B cell (primary cell): ENCODE measurements around the gene FYN. TPM values are rescaled to one million over a fixed set of nuclear protein-coding genes. Genes with fewer than 3 reads are reported as not detected.

ENCODE experiments used
- ATAC-seq: fragments of 200-7000 bp; cut with Tn5 transposase; one replicate; pipeline ENCODE4 v1.10.0; 2021; ENCODE audit warnings: low read depth, mild to moderate bottlenecking, moderate number of reproducible peaks, moderate library complexity
- CTCF ChIA-PET: fragments of 350-600 bp; sonication (Branson Sonifier 250); formaldehyde crosslinking; loops from one replicate; lab custom pipeline; 2021; ENCODE audit warnings: antibody characterized with exemption, inconsistent platforms; lab: Charles Lee
- POLR2A ChIA-PET: fragments of 350-600 bp; sonication (Branson Sonifier 250); formaldehyde crosslinking; loops from one replicate; lab custom pipeline; 2021; ENCODE audit warnings: antibody characterized with exemption; lab: Charles Lee
- DNase-seq: peaks from one replicate; pipeline ENCODE4 v3.0.0; 2013
- H2AFZ ChIP-seq: 2 replicates; pipeline ENCODE4 v1.6.1; 2012; ENCODE audit warnings: mild to moderate bottlenecking, low read depth, low read length; ENCODE audit not compliant: insufficient read depth, poor library complexity, severe bottlenecking
- H3K27ac ChIP-seq, 2 donors: 1 replicate in 1 of 2; 2 replicates in 1 of 2; pipeline ENCODE4 v1.5.1; 2012 to 2013; ENCODE audit warnings: low read length in 2 of 2, mild to moderate bottlenecking in 2 of 2, moderate library complexity in 1 of 2
- H3K27me3 ChIP-seq, 4 experiments: fragments of 200-600 bp in 1 of 4; sonication (generic) in 1 of 4; replicated peaks in 1 of 4; 1 replicate in 2 of 4; 2 replicates in 2 of 4; pipeline versions ENCODE4 v1.6.1 to v1.7.0; 2013 to 2016; ENCODE audit warnings: low read length in 3 of 4, mild to moderate bottlenecking in 2 of 4, mixed read lengths in 1 of 4, moderate library complexity in 1 of 4; ENCODE audit not compliant: insufficient read depth in 4 of 4, control insufficient read depth in 3 of 4; ENCODE audit errors: control extremely low read depth in 1 of 4
- H3K36me3 ChIP-seq, 2 experiments: replicated peaks in 1 of 2; 1 replicate in 1 of 2; 2 replicates in 1 of 2; pipeline versions ENCODE4 v1.6.1 to v1.7.1; 2013; ENCODE audit warnings: low read length in 1 of 2; ENCODE audit not compliant: insufficient read depth in 2 of 2, control insufficient read depth in 1 of 2; ENCODE audit errors: control extremely low read depth in 1 of 2, extremely low read depth in 1 of 2
- H3K4me1 ChIP-seq, 2 donors: fragments of 200-600 bp in 1 of 2; sonication (generic) in 1 of 2; 1 replicate in 1 of 2; 2 replicates in 1 of 2; pipeline versions ENCODE4 v1.5.1 to v1.6.1; 2013 to 2017; ENCODE audit warnings: low read length in 2 of 2; ENCODE audit not compliant: control insufficient read depth in 2 of 2, insufficient read depth in 2 of 2
- H3K4me2 ChIP-seq: replicated peaks from 2 replicates; pipeline ENCODE3; 2012; ENCODE audit warnings: mild to moderate bottlenecking, low read depth, low read length; ENCODE audit not compliant: poor library complexity, severe bottlenecking
- H3K4me3 ChIP-seq, 5 experiments: fragments of 200-600 bp in 1 of 5; sonication (generic) in 1 of 5; 1 replicate in 3 of 5; 2 replicates in 2 of 5; pipeline versions ENCODE4 v1.5.1 to v1.7.0; 2011 to 2016; ENCODE audit warnings: low read length in 4 of 5, mild to moderate bottlenecking in 4 of 5, low read depth in 2 of 5, control low read depth in 1 of 5, moderate library complexity in 1 of 5; ENCODE audit not compliant: insufficient read depth in 1 of 5; ENCODE audit errors: control extremely low read depth in 1 of 5, extremely low read depth in 1 of 5
- H3K79me2 ChIP-seq: fragments of 200-600 bp; sonication (generic); one replicate; pipeline ENCODE4 v1.6.0; 2016; ENCODE audit warnings: low read length; ENCODE audit not compliant: control insufficient read depth, insufficient read depth
- H3K9ac ChIP-seq: fragments of 200-600 bp; sonication (generic); 2 replicates; pipeline ENCODE4 v1.6.1; 2017; ENCODE audit warnings: mild to moderate bottlenecking, low read length, moderate library complexity
- H3K9me3 ChIP-seq, 3 donors: one replicate each; pipeline versions ENCODE4 v1.6.1 to v1.7.1; 2013; ENCODE audit warnings: low read length in 2 of 3; ENCODE audit not compliant: control insufficient read depth in 2 of 3, insufficient read depth in 1 of 3; ENCODE audit errors: control extremely low read depth in 1 of 3
- H4K20me1 ChIP-seq: 2 replicates; pipeline ENCODE4 v1.6.0; 2012; ENCODE audit warnings: mild to moderate bottlenecking, low read length; ENCODE audit not compliant: insufficient read depth, control insufficient read depth, poor library complexity, severe bottlenecking
- H3K27ac Mint-ChIP-seq: one replicate; pipeline ENCODE4 v1.8.0; 2021; ENCODE audit warnings: mixed read lengths
- H3K27me3 Mint-ChIP-seq: one replicate; pipeline ENCODE4 v1.8.0; 2021; ENCODE audit warnings: mixed read lengths
- H3K4me1 Mint-ChIP-seq: one replicate; pipeline ENCODE4 v1.8.0; 2021; ENCODE audit warnings: mixed read lengths
- H3K4me3 Mint-ChIP-seq: one replicate; pipeline ENCODE4 v1.8.0; 2021; ENCODE audit warnings: mixed read lengths
- H3K9me3 Mint-ChIP-seq: one replicate; pipeline ENCODE4 v1.8.0; 2022; ENCODE audit warnings: mixed read lengths; ENCODE audit not compliant: insufficient read depth
- EZH2 ChIP-seq: IDR thresholded peaks from 2 replicates; pipeline ENCODE4 v1.6.1; 2012; ENCODE audit warnings: borderline replicate concordance, low read depth, mild to moderate bottlenecking, moderate library complexity, low read length; ENCODE audit not compliant: insufficient read depth, poor library complexity, severe bottlenecking
- WGBS: methylation state at CpG from one replicate; pipeline ENCODE4 v1.1.5; 2013; ENCODE audit warnings: missing lambda C conversion rate; ENCODE audit not compliant: insufficient coverage; 5-methylcytosine and 5-hydroxymethylcytosine counted together
- intact Hi-C: fragments of 100-400 bp; cut with micrococcal nuclease; formaldehyde crosslinking; loops from one replicate; pipeline ENCODE4 v1.10.0; 2022
- polyA plus RNA-seq: library from polyadenylated mRNA; depleted of rRNA; stranded (reverse); fragments of >200 nt; gene quantifications from 2 replicates; pipeline ENCODE4 v1.2.3, GENCODE V29; 2012
- total RNA-seq, 2 donors: library from RNA; stranded (reverse); fragments of 120-200 nt in 1 of 2; gene quantifications; 1 replicate in 1 of 2; 2 replicates in 1 of 2; pipeline versions ENCODE4 v1.2.3 to v1.2.4, GENCODE V29; 2013 to 2022
- TF ChIP-seq, protein P1 (sequence below): fragments of 200-600 bp; IDR thresholded peaks from one replicate; pipeline ENCODE4 v1.8.0; 2022; ENCODE audit warnings: antibody characterized with exemption, mild to moderate bottlenecking

FYN gene
- total and polyA plus RNA-seq, 2 donors (not counting 1 experiment from before 2014, with no cell fraction given): 54.1 to 94.0 TPM

DNA sequence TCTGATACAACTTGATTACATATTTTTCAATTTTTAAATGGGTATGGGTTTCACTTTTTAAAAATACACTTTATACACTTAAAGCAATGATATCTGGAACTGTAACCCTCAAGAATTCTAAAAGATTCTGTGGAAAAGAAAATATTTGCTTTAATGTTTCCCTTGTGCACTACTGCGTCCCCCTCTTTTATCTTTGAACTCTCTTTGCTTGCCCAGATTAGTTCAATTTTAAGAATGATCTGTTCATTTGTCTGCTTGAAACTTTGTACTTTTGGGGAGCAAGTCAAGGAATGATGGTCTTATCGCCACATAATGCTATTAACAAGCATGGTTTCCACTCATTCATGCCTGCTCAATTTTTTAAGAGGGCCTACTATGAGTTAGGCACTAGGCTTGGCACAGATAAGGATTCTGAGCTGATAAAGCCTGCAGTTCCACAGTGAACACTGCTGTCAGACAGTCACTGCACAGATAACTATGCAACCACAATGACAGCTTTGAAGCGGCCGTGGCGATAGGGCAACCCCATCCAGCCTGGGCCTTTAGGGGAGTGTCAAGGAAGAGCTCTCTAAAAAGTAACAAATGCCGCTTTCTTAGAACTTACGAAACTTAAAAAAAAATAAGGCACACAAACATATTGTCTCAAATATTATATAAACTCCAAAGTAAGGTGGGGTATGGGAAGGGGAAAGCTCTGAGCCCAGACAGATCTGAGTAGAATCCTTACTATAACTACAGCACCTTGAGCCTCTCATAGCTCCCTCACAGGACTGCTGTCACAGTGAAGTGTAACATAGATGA, 29.7 kb downstream of the FYN start:
- peaks cover 65 to 70% of the 10 kb centered on the region in 2 donors for H3K4me1 ChIP-seq
- H3K27me3 Mint-ChIP-seq: no peaks in the 10 kb centered on the region
- ChIA-PET POLR2A (interaction anchor here (0.7 to 1.7 kb wide), 5 partner anchors 8 to 38 kb away, joined by 3 to 8 read pairs (median 4); partner anchors contain the start of gene FYN), CTCF (interaction anchor here (0.6 to 1.7 kb wide), 8 partner anchors 25 to 200 kb away, joined by 3 to 7 read pairs (median 5); partner anchors contain the start of gene FYN)
- DNase-seq (peak; percentile 38), ATAC-seq (peak; percentile 55)
- H3K27ac ChIP-seq: peak overlapping the region; percentile 66 to 76
- intact Hi-C loops: loop anchor here (2.0 to 10.0 kb wide), 2 partner anchors 29 to 119 kb away; partner anchors contain the start of gene FYN
- peaks cover 52% of the 10 kb centered on the region for H3K4me1 Mint-ChIP-seq
- H3K27ac Mint-ChIP-seq: no peak overlapping the region
- H3K9ac ChIP-seq: peak overlapping the region; percentile 58
- H3K27me3 ChIP-seq: no peaks in the 10 kb centered on the region
- H3K4me3 Mint-ChIP-seq: no peak overlapping the region
- peak overlapping the region in 2 of 5 experiments; percentile 13 to 59 for H3K4me3 ChIP-seq
- 100% methylated on average over 1 of the region's 7 CpGs for WGBS
- H3K9me3 Mint-ChIP-seq: no peaks in the 10 kb centered on the region
- no peaks in the 10 kb centered on the region for H3K9me3 ChIP-seq
- TF ChIP-seq, protein P1, sequence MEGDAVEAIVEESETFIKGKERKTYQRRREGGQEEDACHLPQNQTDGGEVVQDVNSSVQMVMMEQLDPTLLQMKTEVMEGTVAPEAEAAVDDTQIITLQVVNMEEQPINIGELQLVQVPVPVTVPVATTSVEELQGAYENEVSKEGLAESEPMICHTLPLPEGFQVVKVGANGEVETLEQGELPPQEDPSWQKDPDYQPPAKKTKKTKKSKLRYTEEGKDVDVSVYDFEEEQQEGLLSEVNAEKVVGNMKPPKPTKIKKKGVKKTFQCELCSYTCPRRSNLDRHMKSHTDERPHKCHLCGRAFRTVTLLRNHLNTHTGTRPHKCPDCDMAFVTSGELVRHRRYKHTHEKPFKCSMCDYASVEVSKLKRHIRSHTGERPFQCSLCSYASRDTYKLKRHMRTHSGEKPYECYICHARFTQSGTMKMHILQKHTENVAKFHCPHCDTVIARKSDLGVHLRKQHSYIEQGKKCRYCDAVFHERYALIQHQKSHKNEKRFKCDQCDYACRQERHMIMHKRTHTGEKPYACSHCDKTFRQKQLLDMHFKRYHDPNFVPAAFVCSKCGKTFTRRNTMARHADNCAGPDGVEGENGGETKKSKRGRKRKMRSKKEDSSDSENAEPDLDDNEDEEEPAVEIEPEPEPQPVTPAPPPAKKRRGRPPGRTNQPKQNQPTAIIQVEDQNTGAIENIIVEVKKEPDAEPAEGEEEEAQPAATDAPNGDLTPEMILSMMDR: no peak
- no peak for TF ChIP-seq EZH2
- no peaks in the 10 kb centered on the region for H4K20me1 ChIP-seq
- peaks cover 35% of the 10 kb centered on the region for H3K79me2 ChIP-seq
- peak overlapping the region; percentile 55 for H2AFZ ChIP-seq
- H3K4me2 ChIP-seq: peak overlapping the region; percentile 68
- H3K36me3 ChIP-seq: no peaks in the 10 kb centered on the region

DNA sequence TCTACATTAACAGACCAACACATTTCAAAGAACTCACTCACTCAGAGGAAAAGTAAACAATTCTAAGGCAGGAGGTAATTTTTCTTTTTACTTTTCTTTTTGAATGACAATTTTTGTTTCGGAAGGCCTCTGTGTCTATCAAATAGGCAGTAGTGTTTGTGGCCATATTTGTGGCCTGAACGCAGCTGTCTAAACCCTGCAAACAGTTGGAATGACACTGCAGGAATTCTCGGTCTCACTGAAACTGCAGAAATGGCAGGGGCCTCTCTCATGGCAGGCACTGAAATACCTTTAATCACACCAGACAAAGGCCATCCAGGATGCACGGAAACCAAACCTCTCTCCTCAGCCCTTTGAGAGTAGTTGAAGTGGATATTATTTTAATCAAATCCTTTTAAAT, 30.4 kb downstream of the FYN start:
- no peak overlapping the region for H3K27ac Mint-ChIP-seq
- intact Hi-C loops: loop anchor here (10.0 kb wide), 1 partner anchor 118 kb away; no protein-coding TSS in a partner anchor

More for the DNA sequence above, 30.4 kb downstream of the FYN start:
- POLR2A ChIA-PET: no interaction called here
- Histone ChIP-seq H3K9me3 (no peaks in the 10 kb centered on the region), H3K4me3 (no peak overlapping the region), H3K27me3 (no peaks in the 10 kb centered on the region), H3K4me2 (peak overlapping the region; percentile 68), H3K27ac (peak overlapping the region; percentile 66 to 76), H3K79me2 (peaks cover 37% of the 10 kb centered on the region), H2AFZ (peak overlapping the region; percentile 11), H3K9ac (no peak overlapping the region), H3K4me1 (peaks cover 67 to 76% of the 10 kb centered on the region in 2 donors), H4K20me1 (no peaks in the 10 kb centered on the region), H3K36me3 (no peaks in the 10 kb centered on the region)
- Mint-ChIP-seq H3K4me1 (peaks cover 52% of the 10 kb centered on the region), H3K4me3 (no peak overlapping the region), H3K9me3 (no peaks in the 10 kb centered on the region), H3K27me3 (no peaks in the 10 kb centered on the region)
- ATAC-seq (no peak), DNase-seq (no peak)
- CTCF ChIA-PET: interaction anchor here (0.9 to 1.7 kb wide), 2 partner anchors 37 to 133 kb away, joined by 6 to 7 read pairs; no protein-coding TSS in a partner anchor
- TF ChIP-seq, protein P1: no peak
- TF ChIP-seq EZH2: no peak
- 43% methylated on average over 3 of the region's 4 CpGs for WGBS
